Islet of Langerhans (tissue), 1 donor: ENCODE data around the gene DNAAF9.
A peak's percentile ranks its signal among the peaks of the same experiment; 100 is the strongest.

ENCODE experiments used
- FAIRE-seq: peaks from one replicate; lab custom pipeline; 2011; peaks lifted over from hg19 to GRCh38; lab: Jason Lieb, UNC

DNAAF9 gene

GRCh38 chr20:3410464-3410863, 3.0 kb upstream of the DNAAF9 start:
- no peak for FAIRE-seq

GRCh38 chr20:3409417-3409816, 1.9 kb upstream of the DNAAF9 start:
- no peak for FAIRE-seq

DNA sequence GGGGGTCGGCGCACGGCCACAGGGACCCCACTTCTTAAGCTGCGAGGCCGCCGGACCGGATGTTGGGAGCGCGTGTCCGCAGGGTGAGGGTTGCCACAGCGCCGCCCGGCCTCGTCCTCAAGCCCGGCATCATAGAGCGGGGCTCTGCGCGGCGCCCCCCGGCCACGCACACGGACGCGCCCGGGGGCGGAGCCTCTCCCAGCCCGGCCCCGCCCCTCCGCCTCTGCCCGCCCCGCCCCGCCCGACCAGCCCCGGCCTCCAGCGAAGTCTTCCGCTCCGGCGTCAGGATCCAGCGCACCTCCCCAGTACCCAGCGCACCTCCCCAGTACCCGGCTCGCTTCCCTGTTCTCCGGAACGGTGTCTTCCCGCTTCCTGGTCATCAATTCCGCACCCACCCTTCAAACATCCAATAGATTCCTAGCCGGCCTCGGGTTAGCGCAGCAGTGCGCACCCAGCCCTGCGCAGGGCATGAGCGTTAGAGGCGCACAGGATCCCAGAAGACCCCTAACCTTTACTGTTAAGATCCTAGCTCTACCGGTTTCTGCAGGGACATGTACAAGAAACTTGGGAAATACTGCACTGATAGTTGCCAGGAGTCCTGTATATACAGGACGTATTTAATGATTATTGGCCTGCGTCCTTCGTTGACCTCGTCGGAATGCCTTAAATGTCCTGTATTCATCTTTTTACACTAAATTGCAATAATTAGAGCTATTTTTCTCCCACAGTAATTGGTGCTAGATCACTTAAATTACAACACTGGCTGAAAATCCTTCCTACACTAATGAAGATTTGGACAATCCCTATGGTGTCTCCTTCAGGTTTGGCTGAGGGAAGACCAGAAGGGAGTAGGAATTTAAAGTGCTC, 535 bp upstream of the DNAAF9 start:
- FAIRE-seq, result no peak

GRCh38 chr20:3406481-3407039, 909 bp downstream of the DNAAF9 start:
- FAIRE-seq, result no peak

- FAIRE-seq, result no peak
Measured at GRCh38 chr20:3405696-3406358, 1.6 kb downstream of the DNAAF9 start.

DNA sequence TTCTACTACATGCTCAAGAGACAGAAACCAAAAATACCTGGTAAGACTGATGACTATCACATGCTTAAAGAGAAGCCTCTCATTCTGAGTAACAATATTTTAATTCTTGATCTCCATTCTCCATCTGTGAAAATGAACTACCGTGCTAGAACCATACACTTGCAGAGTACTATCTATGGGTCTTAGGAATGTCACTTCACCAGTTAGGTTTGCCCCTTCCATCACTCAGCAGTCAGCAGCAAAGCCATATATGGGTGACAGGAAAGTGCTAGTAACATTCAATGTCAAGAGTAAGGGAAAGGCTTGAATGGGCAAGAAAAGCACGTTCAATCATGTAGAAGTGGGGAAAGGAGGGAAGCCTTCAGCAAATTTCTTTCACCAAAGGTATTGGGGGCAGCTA, 2.3 kb downstream of the DNAAF9 start:
- no peak for FAIRE-seq

- FAIRE-seq, result no peak
Measured at GRCh38 chr20:3404402-3404801, 3.1 kb downstream of the DNAAF9 start.

- FAIRE-seq, result no peak
Measured at GRCh38 chr20:3403741-3404140, 3.7 kb downstream of the DNAAF9 start.

GRCh38 chr20:3402453-3402852, 5.0 kb downstream of the DNAAF9 start:
- FAIRE-seq, result no peak

DNA sequence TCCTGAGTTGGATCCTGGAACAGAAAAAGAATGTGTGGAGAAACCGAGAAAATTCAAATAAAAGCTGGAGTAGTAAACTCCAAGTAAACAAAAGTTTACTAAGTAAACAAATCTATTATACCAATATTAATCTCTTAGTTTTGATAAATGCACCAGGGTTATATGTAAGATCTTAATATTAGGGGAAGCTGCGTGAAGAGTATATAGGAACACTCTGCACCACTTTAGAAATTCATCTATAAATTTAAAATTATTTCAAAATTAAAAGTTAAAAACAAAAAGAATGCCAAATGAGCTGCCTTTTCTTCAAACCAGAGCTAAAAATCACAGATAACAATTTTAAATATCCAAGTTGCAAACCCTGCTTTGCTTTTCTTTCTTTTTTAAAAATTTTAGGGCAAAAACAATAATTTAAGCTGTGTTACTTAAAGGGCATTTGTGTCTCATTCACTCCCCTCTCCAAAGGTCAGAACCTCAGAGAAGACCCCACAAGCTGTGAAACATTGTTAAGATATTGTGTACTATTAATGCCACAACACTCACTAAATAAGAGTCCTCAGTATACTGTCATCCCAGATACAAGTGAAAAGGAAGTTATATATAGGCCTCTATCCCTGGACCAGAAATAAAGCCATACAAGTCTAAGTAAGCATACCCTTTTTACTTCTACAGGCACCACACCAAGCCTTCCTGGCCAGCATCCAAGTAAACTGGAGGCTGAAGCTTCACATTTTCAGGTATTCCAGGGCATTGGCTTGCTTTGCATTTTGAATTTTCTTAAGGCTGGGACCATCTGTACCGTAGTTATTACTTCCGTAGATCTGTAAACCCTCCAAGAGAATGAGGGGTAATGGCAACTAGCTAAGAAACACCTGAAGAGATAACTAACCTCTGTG, 7.0 kb downstream of the DNAAF9 start:
- FAIRE-seq, result no peak

- FAIRE-seq, result no peak
Measured at GRCh38 chr20:3398681-3399252, 8.7 kb downstream of the DNAAF9 start.

DNA sequence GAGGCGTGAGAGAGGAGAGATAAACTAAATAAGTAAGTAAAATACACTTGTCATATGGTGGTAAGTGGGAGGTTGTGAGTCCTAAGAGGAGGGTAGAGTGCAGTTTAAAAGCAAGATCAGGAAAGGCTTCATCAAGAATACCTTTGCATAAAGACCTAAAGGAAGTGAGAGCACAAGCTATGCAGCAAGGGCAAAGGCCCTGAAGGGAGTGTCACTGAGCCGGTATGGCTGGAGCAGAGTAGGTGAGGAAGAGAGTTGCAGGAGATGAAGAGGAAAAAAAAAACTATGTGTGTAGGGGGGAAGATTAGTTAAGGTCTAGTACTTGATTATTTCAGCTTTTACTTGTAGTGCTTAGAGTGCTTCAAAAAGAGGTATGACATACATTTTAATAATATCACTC, 11.0 kb downstream of the DNAAF9 start:
- FAIRE-seq, result no peak

GRCh38 chr20:3392756-3393155, 14.7 kb downstream of the DNAAF9 start:
- FAIRE-seq, result no peak

GRCh38 chr20:3390759-3391425, 16.6 kb downstream of the DNAAF9 start:
- peak; percentile 95 for FAIRE-seq

GRCh38 chr20:3383878-3384495, 23.5 kb downstream of the DNAAF9 start:
- no peak for FAIRE-seq

DNA sequence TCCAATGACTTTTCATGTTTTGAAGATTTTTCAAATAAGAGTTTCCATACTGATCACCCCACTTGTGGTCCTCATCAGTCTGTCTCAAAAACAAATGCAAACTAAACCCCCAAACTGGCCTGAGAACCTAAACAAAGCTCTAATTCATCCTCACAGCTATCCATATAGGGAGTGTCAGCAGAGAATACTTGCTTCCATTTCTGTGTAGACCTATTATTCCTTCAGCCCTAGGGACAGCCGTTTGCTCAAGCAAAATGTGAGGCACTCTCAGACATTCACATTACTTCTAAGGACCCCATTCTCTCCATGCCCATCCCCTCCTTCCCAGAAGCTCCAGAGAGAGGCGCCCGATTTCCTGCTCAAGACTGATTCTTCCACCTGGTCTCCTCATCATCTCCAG, 24.6 kb downstream of the DNAAF9 start:
- no peak for FAIRE-seq

DNA sequence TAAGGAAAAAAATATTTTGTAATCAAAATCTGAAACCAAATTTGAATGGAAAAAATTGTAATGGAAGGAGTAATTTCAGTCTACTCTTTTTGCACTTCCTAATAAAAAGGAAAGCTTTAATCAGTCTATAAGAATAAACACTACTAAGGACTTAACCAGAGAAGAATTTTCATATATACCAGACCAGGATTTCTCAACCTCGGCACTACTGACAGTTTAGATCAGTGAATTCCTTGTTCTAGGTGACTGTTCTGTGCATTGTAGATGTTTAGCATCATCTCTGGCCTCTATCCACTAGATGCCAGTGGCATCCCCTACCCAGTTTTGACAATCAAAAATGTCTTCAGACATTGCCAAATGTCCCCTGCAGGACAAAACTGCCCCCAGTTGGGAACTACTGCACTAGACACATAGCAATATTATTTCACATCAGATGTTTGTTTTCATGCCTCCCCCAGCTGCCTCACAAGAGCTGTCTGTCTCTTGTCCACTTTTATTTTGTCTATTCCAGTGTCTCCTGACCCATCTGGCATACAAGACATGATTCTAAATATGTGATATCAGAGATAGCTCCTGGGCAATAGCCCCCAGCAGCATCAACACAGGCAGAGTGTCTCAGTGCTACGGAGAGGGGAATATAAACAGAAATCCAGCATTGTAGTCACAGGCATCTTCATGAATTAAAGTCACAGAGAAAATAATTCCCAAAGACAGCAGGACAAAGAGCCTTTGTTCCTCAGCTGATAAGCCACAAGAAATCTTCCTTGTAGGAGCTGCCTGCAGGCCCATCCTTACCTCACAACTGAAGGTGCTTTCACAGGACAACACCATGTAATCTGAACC, 27.0 kb downstream of the DNAAF9 start:
- no peak for FAIRE-seq

GRCh38 chr20:3378138-3378537, 29.3 kb downstream of the DNAAF9 start:
- no peak for FAIRE-seq

GRCh38 chr20:3377644-3378043, 29.8 kb downstream of the DNAAF9 start:
- no peak for FAIRE-seq

DNA sequence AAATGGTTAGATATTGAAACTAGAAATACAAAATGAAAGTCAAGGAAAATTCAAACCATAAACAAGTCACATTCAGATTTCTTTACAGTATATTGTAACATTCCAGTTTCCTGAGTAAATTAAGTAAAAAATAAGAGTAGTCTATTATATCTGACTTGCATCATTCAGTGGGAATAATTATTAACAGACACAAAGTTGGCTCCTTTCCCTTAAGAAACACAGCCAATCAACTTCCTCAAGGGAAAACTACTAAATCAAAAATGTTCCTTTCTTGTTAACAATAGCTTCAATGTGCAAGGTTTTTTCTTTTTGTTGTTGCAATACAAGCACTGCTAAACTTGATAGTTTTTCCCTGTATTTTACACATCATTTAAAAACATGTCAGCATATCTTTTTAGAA, 33.2 kb downstream of the DNAAF9 start:
- no peak for FAIRE-seq
